NCI-H1417 treated with DMSO at 0.1 percent for 48 hours (cell line): Measurements from ENCODE around the gene POLN.

ENCODE experiments used
- DNase-seq: peaks from one replicate; lab custom pipeline; 2025; lab: John Stamatoyannopoulos, UW

The POLN gene

DNA sequence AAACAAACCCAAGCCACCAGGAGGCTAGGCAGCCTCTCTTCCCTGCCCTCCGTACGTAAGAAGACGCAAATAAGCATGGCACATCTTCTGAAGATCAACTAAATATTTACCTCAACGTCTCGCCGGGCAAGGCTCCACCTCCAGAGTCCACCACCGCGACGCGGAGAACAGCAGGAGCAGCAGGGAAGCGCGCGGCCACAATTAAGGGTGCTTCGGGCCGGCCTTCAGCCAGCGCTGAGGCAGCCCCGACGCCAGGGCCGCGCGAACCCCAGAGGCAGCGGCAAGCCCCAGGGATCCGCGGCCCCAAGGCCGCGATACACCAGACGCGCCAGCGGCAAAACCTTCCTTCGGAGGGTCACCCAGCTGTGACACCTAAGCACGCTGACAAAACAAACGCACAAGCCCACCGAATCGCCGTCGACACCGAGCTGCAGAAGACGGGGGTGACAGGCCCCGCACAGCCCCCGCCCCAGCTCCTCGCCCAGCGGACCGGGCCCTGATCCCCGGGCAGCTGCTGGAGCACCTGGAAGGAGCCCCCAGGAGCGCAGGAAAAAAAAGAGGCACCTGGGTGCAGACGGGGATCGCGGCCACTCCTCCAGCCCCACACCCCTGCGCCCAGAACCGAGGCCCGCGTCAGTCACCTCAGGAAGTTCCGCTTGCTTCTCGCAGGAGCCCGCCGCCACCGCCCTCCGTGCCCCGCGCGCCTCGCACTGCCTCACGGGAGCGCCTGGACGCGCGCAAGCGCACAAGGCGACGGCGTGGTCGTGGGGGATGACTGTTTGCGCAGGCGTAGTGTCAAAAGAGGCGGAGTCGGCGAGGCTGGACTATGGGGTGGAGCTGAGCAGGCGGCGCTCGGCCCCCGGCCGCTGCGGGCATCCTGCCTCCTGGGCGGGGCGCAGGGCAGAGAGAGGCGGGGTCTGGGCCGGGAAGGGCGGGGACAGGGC is at the start of gene POLN, which contains the start of gene HAUS3:
TSS of gene POLN (minus strand) at position 712 of the 944 bp plus-strand sequence. CDS start 12,890 bp downstream, outside the sequence.
TSS of gene HAUS3 (minus strand) at position 712 of the 944 bp plus-strand sequence. CDS start 1,175 bp downstream, outside the sequence.
- DNase-seq, result peak; percentile 86

GRCh38 chr4:2290974-2291704 is 49.2 kb upstream of the POLN start:
- DNase-seq, result no peak

- DNase-seq, result no peak
Observed at GRCh38 chr4:2290488-2290887, 48.6 kb upstream of the POLN start.

GRCh38 chr4:2289955-2290333 is 48.0 kb upstream of the POLN start:
- DNase-seq, result no peak

GRCh38 chr4:2289311-2289954 is 47.5 kb upstream of the POLN start:
- DNase-seq, result no peak

DNA sequence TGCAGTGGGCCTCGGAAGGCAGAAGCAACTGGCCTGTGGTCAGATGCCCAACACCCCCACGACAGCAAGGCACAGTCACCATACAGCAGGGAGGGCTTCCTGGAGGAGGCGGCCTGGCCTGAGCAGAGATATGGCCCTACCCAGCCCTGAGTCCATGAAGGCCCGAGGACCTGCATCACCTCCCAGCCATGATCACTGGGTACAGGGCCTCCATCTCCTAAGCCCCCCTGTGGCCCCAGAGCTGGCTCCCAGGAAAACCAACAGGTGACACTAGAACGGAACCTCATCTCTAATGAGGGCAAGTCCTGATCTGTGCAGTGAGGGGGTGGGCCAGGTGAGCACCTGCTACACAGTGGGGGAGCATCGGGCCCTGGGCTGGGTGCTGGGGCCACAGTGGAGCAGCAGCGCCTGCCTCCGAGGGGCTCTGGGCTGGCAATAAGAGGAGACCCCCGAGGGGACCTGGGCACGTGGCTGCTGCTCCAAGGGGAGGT is 46.2 kb upstream of the POLN start:
- no peak for DNase-seq

DNA sequence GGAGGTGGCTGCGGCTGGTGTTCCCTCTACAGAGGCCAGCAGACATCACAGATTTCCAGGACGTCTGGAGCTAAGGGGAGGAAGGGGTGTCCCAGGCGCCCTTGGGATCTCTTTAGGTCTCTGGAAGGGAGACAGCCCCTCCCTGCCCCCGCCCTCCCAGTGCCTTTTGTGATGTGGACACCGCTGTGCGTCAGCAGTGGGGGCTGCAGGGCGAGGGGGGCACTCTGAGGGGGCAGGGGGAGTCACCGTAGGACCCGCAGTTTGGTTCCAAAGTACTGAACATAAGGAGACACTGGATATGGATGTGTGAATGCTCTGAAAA is 45.6 kb upstream of the POLN start:
- no peak for DNase-seq

DNA sequence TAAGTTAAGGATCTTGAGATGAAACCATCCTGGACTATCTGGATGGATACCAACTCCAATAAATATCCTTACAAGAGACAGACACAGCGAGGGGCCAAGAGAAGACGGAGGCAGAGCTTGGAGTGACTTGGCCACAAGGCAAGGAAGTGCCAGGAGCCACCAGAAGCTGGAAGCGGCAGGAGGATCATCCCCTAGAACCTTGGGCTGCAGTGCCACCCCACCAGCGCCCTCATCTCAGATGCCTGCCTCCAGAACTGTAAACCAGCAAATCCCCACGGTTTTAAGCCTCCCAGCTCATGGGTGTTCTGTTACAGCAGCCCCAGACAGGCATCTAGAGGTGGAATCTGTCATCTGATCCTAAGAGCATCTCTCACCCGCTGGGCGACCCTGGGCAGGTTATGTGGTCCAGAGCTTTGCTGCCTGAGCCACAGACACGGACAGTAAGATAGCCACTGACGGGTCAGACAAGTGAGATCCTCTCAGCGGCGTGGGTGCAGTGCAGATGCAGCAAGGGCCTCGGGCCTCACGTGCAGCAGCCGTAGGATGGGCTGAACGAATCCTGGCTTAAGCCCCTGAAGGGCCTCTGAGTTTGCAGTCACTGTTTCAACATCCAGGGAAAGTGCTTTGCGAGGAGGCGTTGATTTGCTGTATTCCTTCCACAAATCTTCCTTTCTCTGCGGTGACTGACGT is 45.1 kb upstream of the POLN start:
- no peak for DNase-seq

DNA sequence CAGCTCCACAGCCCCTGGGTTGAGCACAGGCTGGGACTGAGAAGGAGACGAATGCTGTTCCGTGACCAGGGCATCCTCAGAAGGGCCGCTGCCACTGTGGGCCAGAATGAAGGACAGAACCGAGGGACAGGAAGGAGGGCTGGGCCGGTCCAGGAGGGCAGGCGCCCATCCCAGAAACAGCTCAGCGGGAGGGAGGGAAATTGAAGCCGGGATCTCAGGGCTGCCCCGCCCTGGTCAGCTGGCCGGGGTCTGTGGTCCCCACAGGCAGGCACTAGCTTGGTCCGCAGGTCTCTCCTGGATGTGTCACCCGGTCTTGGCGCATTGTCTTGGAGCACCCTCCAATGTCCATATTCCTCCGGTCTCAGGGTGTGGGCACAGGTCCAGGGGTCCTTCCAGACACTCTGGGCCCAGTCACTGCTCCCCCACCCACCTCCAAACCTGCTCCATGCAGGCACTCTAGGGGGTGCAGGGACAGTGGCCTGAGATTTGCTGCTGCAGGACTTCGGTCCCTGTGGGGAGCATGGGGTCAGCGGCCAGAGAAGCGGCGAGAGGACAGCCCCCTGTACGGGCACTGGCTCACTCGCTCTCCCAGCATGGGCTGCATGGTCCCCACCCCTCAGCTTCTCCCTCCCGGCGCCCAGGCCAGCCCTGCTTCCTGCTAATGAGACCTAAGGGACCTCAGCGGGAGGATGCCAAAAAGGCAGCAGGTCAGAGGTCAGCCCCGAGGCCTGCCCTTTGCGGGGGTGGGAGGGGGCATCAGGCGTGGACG is 43.9 kb upstream of the POLN start:
- DNase-seq, result no peak

- DNase-seq, result no peak
Observed at GRCh38 chr4:2284934-2285612, 43.2 kb upstream of the POLN start.

- DNase-seq, result no peak
Observed at GRCh38 chr4:2284161-2284933, 42.4 kb upstream of the POLN start.

- no peak for DNase-seq
Observed at GRCh38 chr4:2283199-2283711, 41.3 kb upstream of the POLN start.

DNA sequence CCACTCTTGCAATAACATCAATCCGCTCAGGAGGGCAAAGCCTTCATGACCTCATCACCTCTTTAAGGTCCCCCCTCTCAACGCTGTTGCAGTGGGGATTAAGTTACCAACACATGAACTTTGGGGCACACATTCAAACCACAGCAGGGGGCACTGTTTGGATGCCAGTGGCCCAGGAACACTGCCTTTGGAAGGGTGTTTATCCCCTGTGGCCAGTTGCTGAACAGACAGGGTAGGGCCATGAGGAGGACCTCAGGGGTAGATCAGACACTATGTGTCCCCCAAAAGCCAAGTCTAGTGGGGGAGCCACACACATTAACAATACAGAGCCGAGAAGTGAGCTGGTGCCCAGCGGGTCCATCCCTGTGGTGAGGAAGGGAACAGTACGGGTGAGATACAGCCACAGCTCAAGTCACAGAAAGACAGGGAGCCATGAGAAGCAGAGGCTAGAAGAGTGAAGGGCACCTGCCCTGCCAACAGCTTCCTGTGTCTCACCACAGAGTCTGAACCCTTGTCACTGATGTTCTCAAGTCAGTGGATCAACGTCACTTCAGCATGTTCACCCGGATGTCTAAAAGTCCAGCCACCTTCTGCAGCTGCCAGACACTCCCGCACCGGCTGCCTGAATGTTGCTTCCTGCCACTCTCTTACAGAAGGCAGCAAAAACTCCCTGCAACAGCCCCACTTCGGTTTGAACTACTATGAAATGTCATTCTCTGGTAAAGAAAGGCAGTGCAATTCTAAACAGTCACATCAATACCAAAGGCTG is 39.8 kb upstream of the POLN start:
- no peak for DNase-seq

DNA sequence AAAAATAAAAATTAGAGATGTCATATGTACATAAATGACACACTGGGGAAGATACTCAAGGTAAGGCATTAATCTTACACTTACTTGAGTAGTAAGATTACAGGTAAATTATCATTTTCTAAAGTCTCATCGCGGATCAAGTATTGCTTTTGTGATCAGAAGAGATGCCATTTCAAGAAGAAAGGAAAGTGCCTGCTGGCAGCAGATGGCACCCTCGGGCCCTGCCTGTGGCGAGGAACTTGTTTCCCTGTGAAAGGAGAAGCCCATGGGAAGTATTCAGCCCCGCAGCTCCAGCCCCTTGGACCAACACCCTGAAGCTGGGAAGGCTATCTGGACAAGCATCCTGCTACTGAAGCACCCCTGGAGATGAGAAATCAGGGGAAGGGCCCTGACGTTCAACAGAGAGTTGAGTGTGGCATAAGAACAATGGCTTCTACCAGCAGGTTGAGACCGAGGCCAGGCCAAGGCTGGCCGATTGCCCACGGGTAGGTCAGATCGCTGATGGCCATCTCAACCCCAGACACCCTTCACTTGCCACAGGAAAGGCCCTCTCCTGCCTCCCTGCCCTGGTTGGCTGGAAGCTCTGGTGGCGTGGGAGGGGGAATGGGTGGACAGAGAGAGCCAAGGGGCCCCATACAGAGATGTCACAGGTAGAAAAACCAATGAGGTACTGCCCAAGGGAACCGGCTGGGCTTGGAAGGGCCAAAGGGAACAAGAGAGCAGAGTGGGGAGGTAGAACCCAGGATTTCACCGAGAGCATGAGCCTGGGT is 38.8 kb upstream of the POLN start:
- no peak for DNase-seq

DNA sequence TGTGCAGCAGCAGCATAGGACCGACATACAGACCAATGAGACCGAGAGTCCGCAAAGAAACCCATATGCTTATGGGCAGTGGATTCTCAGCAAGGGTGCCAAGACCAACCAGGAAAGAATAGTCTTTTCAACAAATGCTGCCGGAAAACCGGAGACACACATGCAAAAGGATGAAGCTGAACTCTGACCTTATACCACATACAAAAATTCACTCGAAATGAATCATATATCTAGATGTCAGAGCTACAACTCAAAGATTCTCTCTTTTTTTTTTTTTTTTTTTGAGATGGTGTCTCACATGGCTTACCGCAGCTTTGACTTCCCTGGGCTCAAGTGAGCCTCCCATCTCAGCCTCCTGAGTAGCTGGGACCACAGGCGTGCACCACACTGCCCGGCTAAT is 36.0 kb upstream of the POLN start:
- no peak for DNase-seq

GRCh38 chr4:2276581-2277325 is 34.8 kb upstream of the POLN start:
- no peak for DNase-seq

DNA sequence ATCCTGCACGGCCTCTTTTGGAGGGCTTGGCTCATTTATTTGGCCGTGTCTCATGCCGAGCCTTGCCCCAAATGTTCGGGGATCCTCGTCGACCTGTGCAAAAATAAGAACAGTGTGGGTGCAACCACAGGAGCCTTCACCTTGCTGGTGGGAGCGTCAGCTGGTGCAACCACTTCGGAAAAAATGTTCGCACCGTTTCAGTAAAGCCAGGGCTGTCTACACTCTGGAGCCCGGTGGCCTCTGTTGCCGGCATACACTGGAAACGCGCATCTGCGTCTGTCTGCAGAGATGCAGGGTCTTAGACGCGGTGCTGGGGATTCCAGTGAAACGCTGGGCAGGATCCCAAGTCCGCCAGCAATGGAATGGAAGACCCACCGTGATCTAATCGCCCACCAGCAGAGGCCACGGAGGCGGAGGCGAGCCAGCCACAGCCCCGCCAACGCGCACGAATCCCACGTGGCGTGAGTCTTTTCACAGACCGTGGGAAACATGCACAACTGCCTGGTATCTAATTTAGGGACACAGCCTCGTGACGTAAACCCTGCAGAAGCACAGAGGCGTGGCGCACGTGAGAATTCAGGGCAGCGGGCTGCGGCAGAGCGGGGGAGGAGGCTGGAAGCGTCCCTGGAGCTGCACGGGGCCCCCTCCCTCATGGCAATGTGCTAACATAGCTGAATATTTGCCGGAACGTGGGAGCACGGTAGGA is 33.8 kb upstream of the POLN start:
- DNase-seq, result no peak
